Anterior cingulate cortex (tissue), 58 donors: ENCODE data around the gene LMNTD1.
"Not testable (repeated sequence)": the region's sequence is repeated elsewhere in the genome, so short reads cannot be mapped to it uniquely, and the experiment has no call there.

Source experiments
- DNase-seq, 58 donors: peaks; one replicate each; lab custom pipeline; 2025; lab: John Stamatoyannopoulos, UW

The LMNTD1 gene

GRCh38 chr12:25436206-25437030 lies 116.7 kb downstream of the LMNTD1 start:
- peak in 25 of 58 donors; percentile 3 to 66 (median 16) for DNase-seq

GRCh38 chr12:25435431-25435830 lies 117.7 kb downstream of the LMNTD1 start:
- no peak for DNase-seq

GRCh38 chr12:25434515-25434914 lies 118.6 kb downstream of the LMNTD1 start:
- DNase-seq = no peak

GRCh38 chr12:25433581-25434325 lies 119.3 kb downstream of the LMNTD1 start:
- no peak for DNase-seq

- no peak for DNase-seq
Observed at GRCh38 chr12:25433024-25433423, 120.1 kb downstream of the LMNTD1 start.

GRCh38 chr12:25427337-25428249 lies 125.5 kb downstream of the LMNTD1 start:
- no peak for DNase-seq

- DNase-seq = not testable (repeated sequence)
Observed at GRCh38 chr12:25426821-25427220, 126.3 kb downstream of the LMNTD1 start.
